Measurements from ENCODE around the gene PRR5. TPM values are rescaled to one million over a fixed set of nuclear protein-coding genes. Genes with fewer than 3 reads are reported as not detected.
"Not testable (repeated sequence)": the region's sequence is repeated elsewhere in the genome, so short reads cannot be mapped to it uniquely, and the experiment has no call there.

PRR5 gene
- 10 to 100 TPM; 19.6 to 49.1 (median 44.4) TPM for total RNA-seq
- 10 to 100 TPM; 19.6 to 29.6 TPM for polyA plus RNA-seq
- total RNA-seq: 9.7 reads per million, percentile 35 among the genes with 10 or more reads in this experiment

GRCh38 chr22:44701824-44702478 lies at the start of gene PRR5:
PRR5 (plus strand) TSS chr22:44702204; CDS start chr22:44702475, 271 bp downstream.
- intact Hi-C loops (cut with micrococcal nuclease): loop anchor here (1.0 to 10.0 kb wide), 7 partner anchors 17 to 747 kb away; partner anchors contain the start of genes KIAA0930 (in 1 of the 2), PARVG (in 1 of the 2) and SAMM50 (in 1 of the 2)
- H3K9me3 ChIP-seq (ENCODE audit: control insufficient read depth in 2 of 3, low read length in 3 of 3): no peaks in the 10 kb centered on the region
- H3K27ac ChIP-seq (ENCODE audit: low read depth, low read length): peak within 1 kb of the TSS; percentile 68
- Mint-ChIP-seq H3K9me3 (no peaks in the 10 kb centered on the region), H3K4me3 (peak within 1 kb of the TSS; percentile 72 to 83 (median 78)), H3K27ac (peak within 1 kb of the TSS; percentile 74 to 91 (median 83)), H3K36me3 (peaks cover 0 to 8% (median 0%) of the 10 kb centered on the region in 5 donors), H3K27me3 (peaks cover 0 to 9% (median 0%) of the 10 kb centered on the region in 5 donors), H3K4me1 (peaks cover 5 to 31% (median 17%) of the 10 kb centered on the region in 7 donors)
- DNase-seq (peak; percentile 73 to 85 (median 81)), ATAC-seq (peak; percentile 94)
- ChIA-PET POLR2A (no interaction called here), CTCF (interaction anchor here (1.5 kb wide), 1 partner anchor 17 kb away, joined by 3 read pairs; no protein-coding TSS in a partner anchor)
- peak within 1 kb of the TSS; percentile 64 for H3K4me3 ChIP-seq (ENCODE audit: low read length)
- H3K36me3 ChIP-seq (ENCODE audit: control insufficient read depth in 2 of 3, insufficient read depth in 3 of 3, low read length in 3 of 3): no peaks in the 10 kb centered on the region
- peaks cover 21 to 23% of the 10 kb centered on the region in 2 donors for H3K4me1 ChIP-seq (ENCODE audit: control insufficient read depth in 2 of 2, insufficient read depth in 2 of 2, low read length in 2 of 2)
- no peaks in the 10 kb centered on the region for H3K27me3 ChIP-seq (ENCODE audit: control insufficient read depth in 2 of 2, insufficient read depth in 2 of 2, low read length in 2 of 2)

- CTCF ChIA-PET; H3K36me3 Mint-ChIP-seq; H3K36me3 ChIP-seq (ENCODE audit: control insufficient read depth in 2 of 3, insufficient read depth in 3 of 3, low read length in 3 of 3); H3K4me3 ChIP-seq (ENCODE audit: low read length); H3K4me3 Mint-ChIP-seq; H3K27ac Mint-ChIP-seq; H3K4me1 Mint-ChIP-seq; H3K4me1 ChIP-seq (ENCODE audit: control insufficient read depth in 2 of 2, insufficient read depth in 2 of 2, low read length in 2 of 2); ATAC-seq; H3K9me3 Mint-ChIP-seq; H3K27me3 ChIP-seq (ENCODE audit: control insufficient read depth in 2 of 2, insufficient read depth in 2 of 2, low read length in 2 of 2); DNase-seq; POLR2A ChIA-PET; H3K9me3 ChIP-seq (ENCODE audit: control insufficient read depth in 2 of 3, low read length in 3 of 3); H3K27ac ChIP-seq (ENCODE audit: low read depth, low read length); intact Hi-C loops (cut with micrococcal nuclease): not testable (repeated sequence)
- H3K27me3 Mint-ChIP-seq: peaks cover 0 to 19% (median 0%) of the 10 kb centered on the region in 5 donors
These were observed 49.1 kb upstream of the PRR5 start for GRCh38 chr22:44652866-44653265.

GRCh38 chr22:44658311-44658953 lies 43.6 kb upstream of the PRR5 start:
- H3K4me3 ChIP-seq (ENCODE audit: low read length): no peak overlapping the region
- H3K4me1 ChIP-seq (ENCODE audit: control insufficient read depth in 2 of 2, insufficient read depth in 2 of 2, low read length in 2 of 2): peaks cover under 1 to 4% of the 10 kb centered on the region in 2 donors
- CTCF ChIA-PET: no interaction called here
- no peak overlapping the region for H3K4me3 Mint-ChIP-seq
- H3K36me3 Mint-ChIP-seq: no peaks in the 10 kb centered on the region
- H3K9me3 ChIP-seq (ENCODE audit: control insufficient read depth in 2 of 3, low read length in 3 of 3): peaks cover 0 to 2% (median 0%) of the 10 kb centered on the region in 3 experiments
- H3K36me3 ChIP-seq (ENCODE audit: control insufficient read depth in 2 of 3, insufficient read depth in 3 of 3, low read length in 3 of 3): no peaks in the 10 kb centered on the region
- no peak overlapping the region for H3K27ac Mint-ChIP-seq
- no peak for DNase-seq
- H3K4me1 Mint-ChIP-seq: peaks cover 2 to 11% (median 6%) of the 10 kb centered on the region in 7 donors
- H3K9me3 Mint-ChIP-seq: peaks cover 0 to 2% (median 0%) of the 10 kb centered on the region in 11 donors
- POLR2A ChIA-PET: no interaction called here
- peaks cover 0 to 6% (median 0%) of the 10 kb centered on the region in 5 donors for H3K27me3 Mint-ChIP-seq
- no peak for ATAC-seq
- intact Hi-C loops (cut with micrococcal nuclease): no loop called here
- no peaks in the 10 kb centered on the region for H3K27me3 ChIP-seq (ENCODE audit: control insufficient read depth in 2 of 2, insufficient read depth in 2 of 2, low read length in 2 of 2)
- no peak overlapping the region for H3K27ac ChIP-seq (ENCODE audit: low read depth, low read length)

GRCh38 chr22:44659140-44659539 lies 42.9 kb upstream of the PRR5 start:
- DNase-seq (no peak), ATAC-seq (no peak)
- H3K9me3 Mint-ChIP-seq: peaks cover 0 to 2% (median 0%) of the 10 kb centered on the region in 11 donors
- no peak overlapping the region for H3K27ac Mint-ChIP-seq
- no peaks in the 10 kb centered on the region for H3K27me3 ChIP-seq (ENCODE audit: control insufficient read depth in 2 of 2, insufficient read depth in 2 of 2, low read length in 2 of 2)
- H3K4me1 Mint-ChIP-seq: peaks cover 9 to 18% (median 13%) of the 10 kb centered on the region in 7 donors
- ChIA-PET POLR2A (no interaction called here), CTCF (no interaction called here)
- no peak overlapping the region for H3K4me3 Mint-ChIP-seq
- intact Hi-C loops (cut with micrococcal nuclease): no loop called here
- no peak overlapping the region for H3K27ac ChIP-seq (ENCODE audit: low read depth, low read length)
- H3K4me1 ChIP-seq (ENCODE audit: control insufficient read depth in 2 of 2, insufficient read depth in 2 of 2, low read length in 2 of 2): peaks cover 8 to 12% of the 10 kb centered on the region in 2 donors
- no peak overlapping the region for H3K4me3 ChIP-seq (ENCODE audit: low read length)
- H3K36me3 Mint-ChIP-seq: peaks cover 0 to 2% (median 0%) of the 10 kb centered on the region in 5 donors
- H3K36me3 ChIP-seq (ENCODE audit: control insufficient read depth in 2 of 3, insufficient read depth in 3 of 3, low read length in 3 of 3): no peaks in the 10 kb centered on the region
- H3K9me3 ChIP-seq (ENCODE audit: control insufficient read depth in 2 of 3, low read length in 3 of 3): peaks cover 0 to 4% (median 0%) of the 10 kb centered on the region in 3 experiments
- peaks cover 0 to 6% (median 0%) of the 10 kb centered on the region in 5 donors for H3K27me3 Mint-ChIP-seq

- peaks cover 0 to 2% (median 0%) of the 10 kb centered on the region in 5 donors for H3K36me3 Mint-ChIP-seq
- DNase-seq (no peak), ATAC-seq (no peak)
- CTCF ChIA-PET: no interaction called here
- Histone ChIP-seq H3K4me3 (ENCODE audit: low read length) (no peak overlapping the region), H3K27ac (ENCODE audit: low read depth, low read length) (no peak overlapping the region), H3K9me3 (ENCODE audit: control insufficient read depth in 2 of 3, low read length in 3 of 3) (peaks cover 0 to 4% (median 0%) of the 10 kb centered on the region in 3 experiments), H3K4me1 (ENCODE audit: control insufficient read depth in 2 of 2, insufficient read depth in 2 of 2, low read length in 2 of 2) (peaks cover 17 to 22% of the 10 kb centered on the region in 2 donors), H3K36me3 (ENCODE audit: control insufficient read depth in 2 of 3, insufficient read depth in 3 of 3, low read length in 3 of 3) (no peaks in the 10 kb centered on the region), H3K27me3 (ENCODE audit: control insufficient read depth in 2 of 2, insufficient read depth in 2 of 2, low read length in 2 of 2) (no peaks in the 10 kb centered on the region)
- peaks cover 14 to 29% (median 24%) of the 10 kb centered on the region in 7 donors for H3K4me1 Mint-ChIP-seq
- peaks cover 0 to 2% (median 0%) of the 10 kb centered on the region in 11 donors for H3K9me3 Mint-ChIP-seq
- H3K27ac Mint-ChIP-seq: no peak overlapping the region
- POLR2A ChIA-PET: no interaction called here
- intact Hi-C loops (cut with micrococcal nuclease): loop anchor here (10.0 kb wide), 3 partner anchors 165 to 845 kb away; partner anchors contain the start of genes EFCAB6 (in 1 of the 2), PARVG (in 1 of the 2) and RTL6 (in 1 of the 2)
- no peak overlapping the region for H3K4me3 Mint-ChIP-seq
- peaks cover 0 to 6% (median 0%) of the 10 kb centered on the region in 5 donors for H3K27me3 Mint-ChIP-seq
These were observed 41.8 kb upstream of the PRR5 start for GRCh38 chr22:44660051-44660830.

GRCh38 chr22:44661070-44661469 lies 40.9 kb upstream of the PRR5 start:
- no peaks in the 10 kb centered on the region for H3K36me3 ChIP-seq (ENCODE audit: control insufficient read depth in 2 of 3, insufficient read depth in 3 of 3, low read length in 3 of 3)
- ChIA-PET CTCF (interaction anchor here (0.9 to 1.4 kb wide), 2 partner anchors 23 to 35 kb away, joined by 3 read pairs; no protein-coding TSS in a partner anchor), POLR2A (no interaction called here)
- no peak overlapping the region for H3K4me3 ChIP-seq (ENCODE audit: low read length)
- no peak overlapping the region for H3K27ac ChIP-seq (ENCODE audit: low read depth, low read length)
- Mint-ChIP-seq H3K27me3 (peaks cover 0 to 5% (median 0%) of the 10 kb centered on the region in 5 donors), H3K27ac (no peak overlapping the region), H3K4me1 (peaks cover 21 to 37% (median 32%) of the 10 kb centered on the region in 7 donors), H3K9me3 (peaks cover 0 to 2% (median 0%) of the 10 kb centered on the region in 11 donors), H3K36me3 (peaks cover 0 to 2% (median 0%) of the 10 kb centered on the region in 5 donors), H3K4me3 (no peak overlapping the region)
- DNase-seq: no peak
- H3K9me3 ChIP-seq (ENCODE audit: control insufficient read depth in 2 of 3, low read length in 3 of 3): peaks cover 0 to 4% (median 0%) of the 10 kb centered on the region in 3 experiments
- intact Hi-C loops (cut with micrococcal nuclease): loop anchor here (10.0 kb wide), 3 partner anchors 166 to 846 kb away; partner anchors contain the start of genes EFCAB6 (in 1 of the 2), PARVG (in 1 of the 2) and RTL6 (in 1 of the 2)
- ATAC-seq: no peak
- H3K4me1 ChIP-seq (ENCODE audit: control insufficient read depth in 2 of 2, insufficient read depth in 2 of 2, low read length in 2 of 2): peaks cover 23 to 30% of the 10 kb centered on the region in 2 donors
- H3K27me3 ChIP-seq (ENCODE audit: control insufficient read depth in 2 of 2, insufficient read depth in 2 of 2, low read length in 2 of 2): no peaks in the 10 kb centered on the region

Data from naive thymus-derived CD4-positive, alpha-beta T cell (primary cell).